Kidney (tissue), 14 donors: ENCODE data around the gene CPLX1. TPM values are rescaled to one million over a fixed set of nuclear protein-coding genes. Genes with fewer than 3 reads are reported as not detected.
"Not testable (repeated sequence)": the region's sequence is repeated elsewhere in the genome, so short reads cannot be mapped to it uniquely, and the experiment has no call there.

Source experiments
- DNase-seq, 5 donors: peaks; one replicate each; pipeline ENCODE4 v3.0.0-alpha.2; 2013 to 2020
- FAIRE-seq: peaks from 2 replicates; lab custom pipeline; 2012; peaks lifted over from hg19 to GRCh38; lab: Jason Lieb, UNC
- H3K27ac ChIP-seq, 2 donors: one replicate each; pipeline ENCODE4 v1.7.0; 2013; ENCODE audit warnings: low read depth in 2 of 2, low read length in 2 of 2, inconsistent platforms in 1 of 2
- H3K27me3 ChIP-seq: one replicate; pipeline ENCODE4 v1.7.1; 2013; ENCODE audit warnings: low read length, inconsistent platforms; ENCODE audit not compliant: control insufficient read depth, insufficient read depth
- H3K36me3 ChIP-seq, 3 donors: one replicate each; pipeline versions ENCODE4 v1.7.0 to v1.7.1; 2013; ENCODE audit warnings: low read length in 3 of 3, control low read depth in 1 of 3, inconsistent platforms in 1 of 3; ENCODE audit not compliant: insufficient read depth in 3 of 3, control insufficient read depth in 2 of 3
- H3K4me1 ChIP-seq, 3 donors: one replicate each; pipeline versions ENCODE4 v1.7.0 to v1.7.1; 2013; ENCODE audit warnings: low read length in 3 of 3, inconsistent platforms in 1 of 3, low read depth in 1 of 3; ENCODE audit not compliant: control insufficient read depth in 2 of 3, insufficient read depth in 2 of 3
- H3K4me3 ChIP-seq, 3 donors: one replicate each; pipeline versions ENCODE4 v1.7.0 to v1.8.1; 2013; ENCODE audit warnings: low read length in 3 of 3, control low read depth in 1 of 3, inconsistent platforms in 1 of 3
- H3K9ac ChIP-seq, 3 donors: one replicate each; pipeline versions ENCODE4 v1.7.0 to v1.7.1; 2013; ENCODE audit warnings: low read length in 3 of 3, control low read depth in 1 of 3, inconsistent platforms in 1 of 3
- H3K9me3 ChIP-seq, 3 donors: one replicate each; pipeline versions ENCODE4 v1.7.0 to v1.7.1; 2013; ENCODE audit warnings: low read length in 3 of 3, control low read depth in 1 of 3, inconsistent platforms in 1 of 3; ENCODE audit not compliant: control insufficient read depth in 2 of 3, insufficient read depth in 1 of 3
- CTCF ChIP-seq: IDR thresholded peaks from 3 replicates; pipeline ENCODE4 v1.5.1; 2012; ENCODE audit warnings: mild to moderate bottlenecking, moderate library complexity, borderline replicate concordance; ENCODE audit not compliant: insufficient read depth; ENCODE audit errors: extremely low read depth
- intact Hi-C: fragments of 100-400 bp; cut with DNase I; formaldehyde crosslinking; loops from one replicate; pipeline ENCODE4 v1.11.1; 2022
- polyA plus RNA-seq: library from polyadenylated mRNA; stranded (reverse); fragments of 350-450 nt; fragmentation: Illumina TruSeq; extraction: RNeasy Lipid Tissue Mini Kit (QIAGEN cat#74804); gene quantifications from one replicate; pipeline ENCODE4 v1.2.3, GENCODE V29; 2014; ENCODE audit warnings: low read depth, low replicate concordance; ENCODE audit not compliant: insufficient read depth
- total RNA-seq: library from RNA; stranded (reverse); fragmentation: NEBNext Ultra II Directional; extraction: Animal tissue kit (Norgen Biotek cat#: 25700); gene quantifications from one replicate; pipeline ENCODE4 v1.2.1, GENCODE V29; 2021
- donor health status: control.
- donor health status: control.
- donor health status: control.
- donor health status: control.
- donor health status: control.
- donor health status: DM: yes; HTN: yes; CAD: no.
- donor health status: Normal renal cell carcinoma (clear cell type).

CPLX1 gene
- total and polyA plus RNA-seq, 2 donors from 2014 or later = 3.9 to 10.2 TPM

GRCh38 chr4:813900-814299 is 12.0 kb downstream of the CPLX1 start:
- Histone ChIP-seq H3K27me3 (no peaks in the 10 kb centered on the region), H3K4me3 (no peak overlapping the region), H3K36me3 (no peaks in the 10 kb centered on the region), H3K27ac (no peak overlapping the region), H3K9ac (no peak overlapping the region), H3K4me1 (no peaks in the 10 kb centered on the region), H3K9me3 (no peaks in the 10 kb centered on the region)
- intact Hi-C loops = no loop called here
- no peak for FAIRE-seq
- no peak for DNase-seq
- no peak for TF ChIP-seq CTCF

- Histone ChIP-seq H3K27me3 (no peaks in the 10 kb centered on the region), H3K4me1 (no peaks in the 10 kb centered on the region), H3K4me3 (no peak overlapping the region), H3K9ac (no peak overlapping the region), H3K9me3 (no peaks in the 10 kb centered on the region), H3K36me3 (no peaks in the 10 kb centered on the region), H3K27ac (no peak overlapping the region)
- intact Hi-C loops = no loop called here
- TF ChIP-seq CTCF = no peak
- no peak for FAIRE-seq
- peak in 1 of 5 donors; percentile 69 for DNase-seq
These were observed 16.9 kb downstream of the CPLX1 start for GRCh38 chr4:808860-809570.

GRCh38 chr4:807792-808191 is 18.1 kb downstream of the CPLX1 start:
- H3K27me3 ChIP-seq = no peaks in the 10 kb centered on the region

GRCh38 chr4:806979-807378 is 18.9 kb downstream of the CPLX1 start:
- intact Hi-C loops, FAIRE-seq, H3K9ac ChIP-seq, H3K4me3 ChIP-seq, H3K27me3 ChIP-seq, H3K9me3 ChIP-seq, H3K4me1 ChIP-seq, H3K36me3 ChIP-seq, H3K27ac ChIP-seq: not testable (repeated sequence)
- peak in 1 of 5 donors; percentile 3 for DNase-seq

More at GRCh38 chr4:807792-808191, 18.1 kb downstream of the CPLX1 start:
- no peak overlapping the region for H3K9ac ChIP-seq
- no peaks in the 10 kb centered on the region for H3K36me3 ChIP-seq
- DNase-seq (peak in 1 of 5 donors; percentile 7), FAIRE-seq (no peak)
- intact Hi-C loops = no loop called here
- TF ChIP-seq CTCF = no peak
- H3K4me3 ChIP-seq = no peak overlapping the region
- H3K4me1 ChIP-seq = no peaks in the 10 kb centered on the region
- no peaks in the 10 kb centered on the region for H3K9me3 ChIP-seq
- no peak overlapping the region for H3K27ac ChIP-seq
